Rectal smooth muscle tissue (tissue), 1 donor: ENCODE measurements around the gene ITGAE.
"Not testable (repeated sequence)": the region's sequence is repeated elsewhere in the genome, so short reads cannot be mapped to it uniquely, and the experiment has no call there.

Source experiments
- H3K27ac ChIP-seq: one replicate; pipeline ENCODE4 v1.7.0; 2013; ENCODE audit warnings: low read depth, low read length, inconsistent platforms
- H3K27me3 ChIP-seq: one replicate; pipeline ENCODE4 v1.7.0; 2013; ENCODE audit warnings: low read length; ENCODE audit not compliant: control insufficient read depth, insufficient read depth
- H3K36me3 ChIP-seq: one replicate; pipeline ENCODE4 v1.7.0; 2013; ENCODE audit warnings: low read length; ENCODE audit not compliant: control insufficient read depth, insufficient read depth
- H3K4me1 ChIP-seq: one replicate; pipeline ENCODE4 v1.7.0; 2013; ENCODE audit warnings: low read length; ENCODE audit not compliant: control insufficient read depth, insufficient read depth
- H3K4me3 ChIP-seq: one replicate; pipeline ENCODE4 v1.7.0; 2013; ENCODE audit warnings: low read length
- H3K9ac ChIP-seq: one replicate; pipeline ENCODE4 v1.7.0; 2013; ENCODE audit warnings: low read length

The ITGAE gene

GRCh38 chr17:3702041-3702539 is 98.9 kb downstream of the ITGAE start:
- H3K4me1 ChIP-seq, H3K9ac ChIP-seq, H3K27ac ChIP-seq, H3K36me3 ChIP-seq, H3K4me3 ChIP-seq, H3K27me3 ChIP-seq: not testable (repeated sequence)

DNA sequence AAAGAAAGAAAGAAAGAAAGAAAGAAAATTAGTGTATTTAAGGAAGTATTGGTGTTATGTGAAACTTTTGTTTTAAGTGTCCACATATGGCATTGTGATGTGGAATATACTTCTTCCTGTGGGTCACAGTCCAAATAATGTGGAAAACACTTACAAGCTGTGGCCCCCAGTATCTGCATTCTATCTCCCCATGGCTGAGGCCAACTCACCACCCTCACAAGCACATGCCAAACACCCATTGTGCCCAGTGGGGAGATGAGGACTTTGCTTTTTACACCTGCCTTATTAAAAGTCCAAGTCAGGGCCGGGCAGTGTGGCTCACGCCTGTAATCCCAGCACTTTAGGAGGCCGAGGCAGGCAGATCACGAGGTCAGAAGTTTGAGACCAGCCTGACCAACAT is 101.0 kb downstream of the ITGAE start:
- Histone ChIP-seq H3K36me3 (no peaks in the 10 kb centered on the region), H3K27ac (no peak overlapping the region), H3K4me1 (no peaks in the 10 kb centered on the region), H3K27me3 (peaks cover 5% of the 10 kb centered on the region), H3K9ac (no peak overlapping the region), H3K4me3 (no peak overlapping the region)

GRCh38 chr17:3698139-3698538 is 102.8 kb downstream of the ITGAE start:
- Histone ChIP-seq H3K4me1 (no peaks in the 10 kb centered on the region), H3K36me3 (no peaks in the 10 kb centered on the region), H3K9ac (no peak overlapping the region), H3K27ac (no peak overlapping the region), H3K27me3 (peaks cover 7% of the 10 kb centered on the region), H3K4me3 (no peak overlapping the region)

- Histone ChIP-seq H3K9ac (no peak overlapping the region), H3K27ac (no peak overlapping the region), H3K36me3 (no peaks in the 10 kb centered on the region), H3K4me3 (no peak overlapping the region), H3K27me3 (peaks cover 7% of the 10 kb centered on the region), H3K4me1 (no peaks in the 10 kb centered on the region)
These were observed 103.9 kb downstream of the ITGAE start for GRCh38 chr17:3697103-3697476.

- no peak within 1 kb of the TSS for H3K27ac ChIP-seq
- peak within 1 kb of the TSS; percentile 70 for H3K4me3 ChIP-seq
- H3K36me3 ChIP-seq: no peaks in the 10 kb centered on the region
- H3K27me3 ChIP-seq: peaks cover 7% of the 10 kb centered on the region
- no peaks in the 10 kb centered on the region for H3K4me1 ChIP-seq
- no peak within 1 kb of the TSS for H3K9ac ChIP-seq
These were observed 105.1 kb downstream of the ITGAE start, which contains the start of gene P2RX5 for GRCh38 chr17:3695723-3696411. TSS of gene P2RX5 (minus strand) at chr17:3696155. CDS start at chr17:3696005, 150 bp downstream.

DNA sequence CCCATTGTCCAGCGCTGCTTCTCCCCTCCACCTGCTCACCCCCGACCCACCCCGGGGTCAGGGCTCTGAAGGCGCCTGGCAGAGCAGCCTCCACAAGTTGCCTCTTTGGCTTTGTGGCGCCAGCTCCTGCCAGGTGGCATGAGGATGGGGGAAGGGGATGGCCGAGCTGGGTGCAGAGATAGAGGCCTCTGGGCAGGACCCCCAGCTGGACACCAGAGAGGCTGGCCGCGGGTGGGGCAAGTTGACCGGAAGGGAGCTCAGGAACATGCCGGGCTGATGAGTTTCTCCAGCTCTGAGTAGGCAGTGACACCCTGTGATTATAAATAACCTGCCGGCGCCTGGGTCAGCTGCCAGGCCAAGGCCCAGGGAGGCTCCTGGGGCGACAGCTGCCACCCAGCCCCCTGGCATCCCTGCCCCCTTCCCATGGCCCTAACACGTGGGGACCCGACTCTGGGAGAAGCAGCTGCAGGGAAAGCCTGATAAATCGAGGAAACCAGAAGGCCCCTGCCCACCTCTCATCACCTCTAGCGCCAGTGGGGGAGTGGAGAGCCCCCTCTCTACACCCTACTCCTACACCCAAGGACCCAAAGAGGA is 105.8 kb downstream of the ITGAE start:
- Histone ChIP-seq H3K27me3 (peaks cover 7% of the 10 kb centered on the region), H3K9ac (no peak overlapping the region), H3K4me3 (peak overlapping the region; percentile 70), H3K4me1 (no peaks in the 10 kb centered on the region), H3K27ac (no peak overlapping the region), H3K36me3 (no peaks in the 10 kb centered on the region)

- no peak overlapping the region for H3K9ac ChIP-seq
- no peak overlapping the region for H3K27ac ChIP-seq
- H3K4me3 ChIP-seq: no peak overlapping the region
- H3K4me1 ChIP-seq: no peaks in the 10 kb centered on the region
- H3K27me3 ChIP-seq: peaks cover 10% of the 10 kb centered on the region
- no peaks in the 10 kb centered on the region for H3K36me3 ChIP-seq
These were observed 107.2 kb downstream of the ITGAE start for GRCh38 chr17:3693829-3694231.

- H3K27ac ChIP-seq: no peak overlapping the region
- H3K27me3 ChIP-seq: peaks cover 10% of the 10 kb centered on the region
These were observed 107.8 kb downstream of the ITGAE start for GRCh38 chr17:3693141-3693540.

DNA sequence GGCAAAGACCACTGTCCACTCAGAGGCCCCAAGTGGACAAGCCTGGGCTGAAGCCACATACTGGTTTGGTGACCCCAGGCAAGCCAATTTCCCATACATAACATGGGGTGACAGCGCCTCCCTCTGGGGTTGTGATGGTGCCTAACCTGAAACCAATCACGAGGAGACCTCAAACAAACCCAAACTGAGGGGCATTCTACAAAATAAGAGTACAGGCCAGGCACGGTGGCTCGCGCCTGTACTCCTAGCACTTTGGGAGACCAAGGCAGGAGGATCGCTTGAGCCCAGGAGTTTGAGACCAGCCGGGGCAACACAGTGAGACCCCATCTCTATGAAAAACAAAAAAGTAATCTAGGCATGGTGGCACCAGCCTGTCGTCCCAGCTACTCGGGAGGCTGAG is 108.6 kb downstream of the ITGAE start:
- H3K9ac ChIP-seq: no peak overlapping the region
- no peak overlapping the region for H3K27ac ChIP-seq
- no peak overlapping the region for H3K4me3 ChIP-seq
- no peaks in the 10 kb centered on the region for H3K4me1 ChIP-seq
- H3K36me3 ChIP-seq: no peaks in the 10 kb centered on the region
- peaks cover 10% of the 10 kb centered on the region for H3K27me3 ChIP-seq

More at GRCh38 chr17:3693141-3693540, 107.8 kb downstream of the ITGAE start:
- Histone ChIP-seq H3K4me1 (no peaks in the 10 kb centered on the region), H3K36me3 (no peaks in the 10 kb centered on the region), H3K4me3 (no peak overlapping the region), H3K9ac (no peak overlapping the region)

GRCh38 chr17:3691617-3692067 is 109.3 kb downstream of the ITGAE start:
- Histone ChIP-seq H3K36me3 (no peaks in the 10 kb centered on the region), H3K4me3 (no peak overlapping the region), H3K9ac (no peak overlapping the region), H3K4me1 (no peaks in the 10 kb centered on the region), H3K27me3 (peaks cover 10% of the 10 kb centered on the region), H3K27ac (no peak overlapping the region)

DNA sequence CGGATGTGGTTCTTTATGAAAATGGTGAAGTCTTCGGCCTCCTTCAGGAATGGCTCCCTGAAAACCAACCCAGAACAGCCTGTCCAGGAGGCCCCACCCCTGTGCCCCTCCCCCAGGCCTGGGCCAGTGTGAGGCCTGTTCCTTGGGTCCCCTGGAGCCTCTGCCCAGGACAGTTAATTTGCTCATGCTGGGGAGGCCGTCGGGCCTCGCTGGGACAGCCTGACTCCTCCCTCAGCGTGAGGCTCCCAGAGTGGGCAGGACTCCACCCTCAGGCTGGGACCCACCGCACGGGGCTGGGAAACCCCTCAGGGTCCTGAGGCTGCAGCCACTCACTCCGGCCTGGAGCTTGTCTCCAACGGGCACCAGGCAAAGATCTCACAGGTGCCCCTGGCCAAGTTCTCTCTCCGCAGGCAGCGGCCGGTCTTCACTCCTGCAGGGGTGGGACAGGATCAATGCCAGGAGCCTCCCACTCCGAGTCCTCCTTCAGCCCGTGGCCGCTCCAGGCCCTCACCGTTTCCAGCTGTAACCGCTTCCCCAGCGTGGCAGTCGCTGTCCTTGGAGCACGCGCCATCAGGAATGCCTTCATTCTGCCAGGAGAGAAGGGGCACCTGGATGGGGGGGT is 110.8 kb downstream of the ITGAE start:
- Histone ChIP-seq H3K27ac (no peak overlapping the region), H3K4me3 (no peak overlapping the region), H3K9ac (no peak overlapping the region), H3K4me1 (no peaks in the 10 kb centered on the region), H3K36me3 (no peaks in the 10 kb centered on the region), H3K27me3 (peaks cover 8% of the 10 kb centered on the region)

- Histone ChIP-seq H3K27ac (no peak overlapping the region), H3K9ac (no peak overlapping the region), H3K4me3 (no peak overlapping the region)
These were observed 111.5 kb downstream of the ITGAE start for GRCh38 chr17:3689262-3690093.

More at GRCh38 chr17:3689262-3690093, 111.5 kb downstream of the ITGAE start:
- no peaks in the 10 kb centered on the region for H3K36me3 ChIP-seq
- peaks cover 10% of the 10 kb centered on the region for H3K27me3 ChIP-seq
- H3K4me1 ChIP-seq: no peaks in the 10 kb centered on the region
